GM23338 (cell line): ENCODE results near the gene ADAMTS19. TPM values are rescaled to one million over a fixed set of nuclear protein-coding genes. Genes with fewer than 3 reads are reported as not detected.

ENCODE experiments used
- ATAC-seq: fragments of 200-7000 bp; cut with Tn5 transposase; 3 replicates; pipeline ENCODE4 v1.9.1; 2020
- DNase-seq: peaks from one replicate; pipeline ENCODE4 v3.0.0-alpha.2; 2015; ENCODE audit warnings: low spot score
- H2AFZ ChIP-seq: fragments of 200-600 bp; sonication (generic); 2 replicates; pipeline ENCODE4 v1.8.0; 2016; ENCODE audit warnings: antibody characterized with exemption, mild to moderate bottlenecking, moderate library complexity
- H3F3A ChIP-seq: fragments of 200-600 bp; sonication (generic); replicated peaks from 2 replicates; pipeline ENCODE4 v1.8.0; 2017; ENCODE audit warnings: antibody characterized with exemption, mixed run types, low read depth
- H3K27ac ChIP-seq: fragments of 200-600 bp; sonication (generic); 2 replicates; pipeline ENCODE4 v1.6.1; 2016; ENCODE audit warnings: low read depth
- H3K27me3 ChIP-seq: fragments of 200-600 bp; sonication (generic); 2 replicates; pipeline ENCODE4 v1.8.0; 2016; ENCODE audit warnings: mild to moderate bottlenecking, mixed run types, moderate library complexity; ENCODE audit not compliant: insufficient read depth
- H3K36me3 ChIP-seq: fragments of 200-600 bp; sonication (generic); 2 replicates; pipeline ENCODE4 v1.8.0; 2016; ENCODE audit warnings: mild to moderate bottlenecking; ENCODE audit not compliant: insufficient read depth
- H3K4me1 ChIP-seq: fragments of 200-600 bp; sonication (generic); 2 replicates; pipeline ENCODE4 v1.8.0; 2016; ENCODE audit warnings: mild to moderate bottlenecking, moderate library complexity; ENCODE audit not compliant: insufficient read depth
- H3K4me2 ChIP-seq: fragments of 200-600 bp; sonication (generic); 2 replicates; pipeline ENCODE4 v1.7.1; 2017; ENCODE audit warnings: mixed run types
- H3K4me3 ChIP-seq: fragments of 200-600 bp; sonication (generic); 2 replicates; pipeline ENCODE4 v1.6.1; 2016; ENCODE audit warnings: mixed run types
- H3K79me2 ChIP-seq: fragments of 200-600 bp; sonication (generic); replicated peaks from 2 replicates; pipeline ENCODE4 v1.8.0; 2017; ENCODE audit warnings: mild to moderate bottlenecking; ENCODE audit not compliant: insufficient read depth
- H3K9me2 ChIP-seq: fragments of 200-600 bp; sonication (generic); 2 replicates; pipeline ENCODE4 v1.8.0; 2017; ENCODE audit not compliant: insufficient read depth
- H4K20me1 ChIP-seq: fragments of 200-600 bp; sonication (generic); replicated peaks from 2 replicates; pipeline ENCODE4 v1.8.0; 2017; ENCODE audit warnings: mild to moderate bottlenecking; ENCODE audit not compliant: insufficient read depth
- H3K27ac Mint-ChIP-seq: 2 replicates; pipeline ENCODE4 v1.8.0; 2020; ENCODE audit warnings: inconsistent platforms, mild to moderate bottlenecking, moderate library complexity, mixed read lengths
- H3K27me3 Mint-ChIP-seq: 3 replicates; pipeline ENCODE4 v1.8.0; 2022; ENCODE audit warnings: low read depth, mild to moderate bottlenecking, moderate library complexity, mixed read lengths, inconsistent platforms; ENCODE audit not compliant: insufficient read depth, poor library complexity
- H3K36me3 Mint-ChIP-seq: 3 replicates; pipeline ENCODE4 v1.8.0; 2021; ENCODE audit warnings: low read depth, mild to moderate bottlenecking, inconsistent platforms, moderate library complexity, mixed read lengths
- H3K4me1 Mint-ChIP-seq: 3 replicates; pipeline ENCODE4 v1.8.0; 2020; ENCODE audit warnings: mild to moderate bottlenecking, inconsistent platforms, mixed read lengths
- H3K4me3 Mint-ChIP-seq: 3 replicates; pipeline ENCODE4 v1.8.0; 2021; ENCODE audit warnings: moderate library complexity, mild to moderate bottlenecking, inconsistent platforms, mixed read lengths
- H3K9me3 Mint-ChIP-seq: 3 replicates; pipeline ENCODE4 v1.8.0; 2020; ENCODE audit warnings: moderate library complexity, mild to moderate bottlenecking, inconsistent platforms, mixed read lengths
- CREB1 ChIP-seq: fragments of 250-450 bp; sonication (Bioruptor Pico); IDR thresholded peaks from 2 replicates; pipeline ENCODE4 v1.5.0; 2020; ENCODE audit warnings: low read depth, mild to moderate bottlenecking, moderate library complexity
- CTCF ChIP-seq, 2 experiments: fragments of 200-600 bp in 1 of 2; sonication (generic) in 1 of 2; conservative IDR thresholded peaks; 2 replicates each; pipeline versions ENCODE4 v1.5.1 to v1.6.1; 2016 to 2017; ENCODE audit warnings: antibody characterized with exemption in 2 of 2, low read depth in 2 of 2, mild to moderate bottlenecking in 2 of 2, moderate library complexity in 1 of 2
- EZH2 ChIP-seq: fragments of 200-600 bp; sonication (generic); IDR thresholded peaks from one replicate; pipeline ENCODE4 v1.8.0; 2017; ENCODE audit warnings: antibody characterized with exemption, mild to moderate bottlenecking, low read depth; ENCODE audit not compliant: unreplicated experiment
- EZH2phosphoT487 ChIP-seq: fragments of 200-600 bp; sonication (generic); IDR thresholded peaks from one replicate; pipeline ENCODE4 v1.8.1; 2018; ENCODE audit warnings: antibody characterized with exemption; ENCODE audit not compliant: unreplicated experiment
- JUNB ChIP-seq: IDR thresholded peaks from one replicate; pipeline ENCODE4 v1.6.1; 2016; ENCODE audit warnings: antibody characterized with exemption; ENCODE audit not compliant: unreplicated experiment
- NANOG ChIP-seq: IDR thresholded peaks from 2 replicates; pipeline ENCODE4 v1.6.1; 2016; ENCODE audit warnings: antibody characterized with exemption, borderline replicate concordance
- POLR2AphosphoS5 ChIP-seq: IDR thresholded peaks from 2 replicates; pipeline ENCODE4 v1.6.1; 2016; ENCODE audit warnings: antibody characterized with exemption, low read depth
- STAT1 ChIP-seq: IDR thresholded peaks from one replicate; pipeline ENCODE4 v1.6.1; 2016; ENCODE audit warnings: antibody characterized with exemption; ENCODE audit not compliant: unreplicated experiment
- ZNF114 ChIP-seq: fragments of 250-450 bp; sonication (Bioruptor Pico); IDR thresholded peaks from 2 replicates; pipeline ENCODE4 v1.5.0; 2020; ENCODE audit warnings: mild to moderate bottlenecking, moderate library complexity
- ZNF331 ChIP-seq: fragments of 250-450 bp; sonication (Bioruptor Pico); IDR thresholded peaks from 2 replicates; pipeline ENCODE4 v1.5.0; 2020; ENCODE audit warnings: low read depth, mild to moderate bottlenecking, moderate library complexity
- polyA plus RNA-seq: library from polyadenylated mRNA; unstranded; fragments of >200 nt; fragmentation: Nextera tagmentation; extraction: Ambion mirVana; gene quantifications from 2 replicates; pipeline ENCODE4 v1.2.1, GENCODE V29; 2016
- total RNA-seq: library from RNA; depleted of rRNA; stranded (reverse); fragments of >200 nt; shearing (Covaris generic); gene quantifications from 2 replicates; pipeline ENCODE4 v1.2.3, GENCODE V29; 2014
- TF ChIP-seq, protein P1 (sequence below): IDR thresholded peaks from 2 replicates; pipeline ENCODE4 v1.6.1; 2016; ENCODE audit warnings: antibody characterized with exemption
- TF ChIP-seq, protein P2 (sequence below): fragments of 250-450 bp; sonication (Bioruptor Pico); IDR thresholded peaks from 2 replicates; pipeline ENCODE4 v1.5.0; 2020; ENCODE audit warnings: mild to moderate bottlenecking, moderate library complexity
- TF ChIP-seq, protein P3 (sequence below): IDR thresholded peaks from one replicate; pipeline ENCODE4 v1.6.1; 2018; ENCODE audit warnings: antibody characterized with exemption; ENCODE audit not compliant: unreplicated experiment

ADAMTS19 gene
- total and polyA plus RNA-seq, 2 experiments from 2014 or later, result 6.0 to 27.4 TPM

DNA sequence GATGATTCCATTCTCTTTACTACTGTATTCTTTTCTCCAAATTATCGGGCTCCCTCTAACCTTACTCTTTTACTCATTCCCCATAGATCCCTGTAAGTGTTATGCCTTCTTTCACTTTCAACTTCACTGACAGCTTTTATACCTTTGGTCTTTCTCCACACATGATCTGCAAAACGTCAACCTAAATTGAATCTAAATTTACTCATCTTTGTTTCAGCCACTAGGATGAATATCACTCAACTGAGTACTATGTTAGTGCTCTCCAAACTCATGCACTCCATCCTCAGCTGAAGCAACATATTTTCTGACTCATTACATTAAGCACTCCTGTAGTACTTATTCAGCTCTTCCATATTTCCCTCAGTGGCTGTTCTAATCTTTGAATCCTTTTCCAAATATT is 133.4 kb downstream of the ADAMTS19 start:
- Mint-ChIP-seq H3K36me3 (no peaks in the 10 kb centered on the region; the same call in 2 of the 3 replicates), H3K9me3 (no peaks in the 10 kb centered on the region), H3K27me3 (no peaks in the 10 kb centered on the region), H3K27ac (no peak overlapping the region), H3K4me3 (no peak overlapping the region), H3K4me1 (no peaks in the 10 kb centered on the region)
- DNase-seq, result no peak
- TF ChIP-seq CTCF (conservative IDR thresholded peaks at IDR 0.05; ENCODE audit: low read depth in 2 of 2), result no peak
- TF ChIP-seq ZNF114 (CRISPR knock-in tag), result no peak
- TF ChIP-seq, protein P1, sequence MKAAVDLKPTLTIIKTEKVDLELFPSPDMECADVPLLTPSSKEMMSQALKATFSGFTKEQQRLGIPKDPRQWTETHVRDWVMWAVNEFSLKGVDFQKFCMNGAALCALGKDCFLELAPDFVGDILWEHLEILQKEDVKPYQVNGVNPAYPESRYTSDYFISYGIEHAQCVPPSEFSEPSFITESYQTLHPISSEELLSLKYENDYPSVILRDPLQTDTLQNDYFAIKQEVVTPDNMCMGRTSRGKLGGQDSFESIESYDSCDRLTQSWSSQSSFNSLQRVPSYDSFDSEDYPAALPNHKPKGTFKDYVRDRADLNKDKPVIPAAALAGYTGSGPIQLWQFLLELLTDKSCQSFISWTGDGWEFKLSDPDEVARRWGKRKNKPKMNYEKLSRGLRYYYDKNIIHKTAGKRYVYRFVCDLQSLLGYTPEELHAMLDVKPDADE, result no peak
- no peak for TF ChIP-seq CREB1 (CRISPR knock-in tag)
- no peak for TF ChIP-seq ZNF331 (CRISPR knock-in tag)
- TF ChIP-seq, protein P2, sequence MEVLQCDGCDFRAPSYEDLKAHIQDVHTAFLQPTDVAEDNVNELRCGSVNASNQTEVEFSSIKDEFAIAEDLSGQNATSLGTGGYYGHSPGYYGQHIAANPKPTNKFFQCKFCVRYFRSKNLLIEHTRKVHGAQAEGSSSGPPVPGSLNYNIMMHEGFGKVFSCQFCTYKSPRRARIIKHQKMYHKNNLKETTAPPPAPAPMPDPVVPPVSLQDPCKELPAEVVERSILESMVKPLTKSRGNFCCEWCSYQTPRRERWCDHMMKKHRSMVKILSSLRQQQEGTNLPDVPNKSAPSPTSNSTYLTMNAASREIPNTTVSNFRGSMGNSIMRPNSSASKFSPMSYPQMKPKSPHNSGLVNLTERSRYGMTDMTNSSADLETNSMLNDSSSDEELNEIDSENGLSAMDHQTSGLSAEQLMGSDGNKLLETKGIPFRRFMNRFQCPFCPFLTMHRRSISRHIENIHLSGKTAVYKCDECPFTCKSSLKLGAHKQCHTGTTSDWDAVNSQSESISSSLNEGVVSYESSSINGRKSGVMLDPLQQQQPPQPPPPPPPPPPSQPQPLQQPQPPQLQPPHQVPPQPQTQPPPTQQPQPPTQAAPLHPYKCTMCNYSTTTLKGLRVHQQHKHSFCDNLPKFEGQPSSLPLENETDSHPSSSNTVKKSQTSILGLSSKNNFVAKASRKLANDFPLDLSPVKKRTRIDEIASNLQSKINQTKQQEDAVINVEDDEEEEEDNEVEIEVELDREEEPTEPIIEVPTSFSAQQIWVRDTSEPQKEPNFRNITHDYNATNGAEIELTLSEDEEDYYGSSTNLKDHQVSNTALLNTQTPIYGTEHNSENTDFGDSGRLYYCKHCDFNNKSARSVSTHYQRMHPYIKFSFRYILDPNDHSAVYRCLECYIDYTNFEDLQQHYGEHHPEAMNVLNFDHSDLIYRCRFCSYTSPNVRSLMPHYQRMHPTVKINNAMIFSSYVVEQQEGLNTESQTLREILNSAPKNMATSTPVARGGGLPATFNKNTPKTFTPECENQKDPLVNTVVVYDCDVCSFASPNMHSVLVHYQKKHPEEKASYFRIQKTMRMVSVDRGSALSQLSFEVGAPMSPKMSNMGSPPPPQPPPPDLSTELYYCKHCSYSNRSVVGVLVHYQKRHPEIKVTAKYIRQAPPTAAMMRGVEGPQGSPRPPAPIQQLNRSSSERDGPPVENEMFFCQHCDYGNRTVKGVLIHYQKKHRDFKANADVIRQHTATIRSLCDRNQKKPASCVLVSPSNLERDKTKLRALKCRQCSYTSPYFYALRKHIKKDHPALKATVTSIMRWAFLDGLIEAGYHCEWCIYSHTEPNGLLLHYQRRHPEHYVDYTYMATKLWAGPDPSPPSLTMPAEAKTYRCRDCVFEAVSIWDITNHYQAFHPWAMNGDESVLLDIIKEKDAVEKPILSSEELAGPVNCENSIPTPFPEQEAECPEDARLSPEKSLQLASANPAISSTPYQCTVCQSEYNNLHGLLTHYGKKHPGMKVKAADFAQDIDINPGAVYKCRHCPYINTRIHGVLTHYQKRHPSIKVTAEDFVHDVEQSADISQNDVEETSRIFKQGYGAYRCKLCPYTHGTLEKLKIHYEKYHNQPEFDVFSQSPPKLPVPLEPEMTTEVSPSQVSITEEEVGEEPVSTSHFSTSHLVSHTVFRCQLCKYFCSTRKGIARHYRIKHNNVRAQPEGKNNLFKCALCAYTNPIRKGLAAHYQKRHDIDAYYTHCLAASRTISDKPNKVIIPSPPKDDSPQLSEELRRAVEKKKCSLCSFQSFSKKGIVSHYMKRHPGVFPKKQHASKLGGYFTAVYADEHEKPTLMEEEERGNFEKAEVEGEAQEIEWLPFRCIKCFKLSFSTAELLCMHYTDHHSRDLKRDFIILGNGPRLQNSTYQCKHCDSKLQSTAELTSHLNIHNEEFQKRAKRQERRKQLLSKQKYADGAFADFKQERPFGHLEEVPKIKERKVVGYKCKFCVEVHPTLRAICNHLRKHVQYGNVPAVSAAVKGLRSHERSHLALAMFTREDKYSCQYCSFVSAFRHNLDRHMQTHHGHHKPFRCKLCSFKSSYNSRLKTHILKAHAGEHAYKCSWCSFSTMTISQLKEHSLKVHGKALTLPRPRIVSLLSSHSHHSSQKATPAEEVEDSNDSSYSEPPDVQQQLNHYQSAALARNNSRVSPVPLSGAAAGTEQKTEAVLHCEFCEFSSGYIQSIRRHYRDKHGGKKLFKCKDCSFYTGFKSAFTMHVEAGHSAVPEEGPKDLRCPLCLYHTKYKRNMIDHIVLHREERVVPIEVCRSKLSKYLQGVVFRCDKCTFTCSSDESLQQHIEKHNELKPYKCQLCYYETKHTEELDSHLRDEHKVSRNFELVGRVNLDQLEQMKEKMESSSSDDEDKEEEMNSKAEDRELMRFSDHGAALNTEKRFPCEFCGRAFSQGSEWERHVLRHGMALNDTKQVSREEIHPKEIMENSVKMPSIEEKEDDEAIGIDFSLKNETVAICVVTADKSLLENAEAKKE (CRISPR knock-in tag), result no peak
- no peak for TF ChIP-seq POLR2AphosphoS5
- no peak for TF ChIP-seq EZH2
- TF ChIP-seq STAT1, result no peak
- TF ChIP-seq NANOG, result no peak
- no peak for TF ChIP-seq JUNB
- TF ChIP-seq, protein P3, sequence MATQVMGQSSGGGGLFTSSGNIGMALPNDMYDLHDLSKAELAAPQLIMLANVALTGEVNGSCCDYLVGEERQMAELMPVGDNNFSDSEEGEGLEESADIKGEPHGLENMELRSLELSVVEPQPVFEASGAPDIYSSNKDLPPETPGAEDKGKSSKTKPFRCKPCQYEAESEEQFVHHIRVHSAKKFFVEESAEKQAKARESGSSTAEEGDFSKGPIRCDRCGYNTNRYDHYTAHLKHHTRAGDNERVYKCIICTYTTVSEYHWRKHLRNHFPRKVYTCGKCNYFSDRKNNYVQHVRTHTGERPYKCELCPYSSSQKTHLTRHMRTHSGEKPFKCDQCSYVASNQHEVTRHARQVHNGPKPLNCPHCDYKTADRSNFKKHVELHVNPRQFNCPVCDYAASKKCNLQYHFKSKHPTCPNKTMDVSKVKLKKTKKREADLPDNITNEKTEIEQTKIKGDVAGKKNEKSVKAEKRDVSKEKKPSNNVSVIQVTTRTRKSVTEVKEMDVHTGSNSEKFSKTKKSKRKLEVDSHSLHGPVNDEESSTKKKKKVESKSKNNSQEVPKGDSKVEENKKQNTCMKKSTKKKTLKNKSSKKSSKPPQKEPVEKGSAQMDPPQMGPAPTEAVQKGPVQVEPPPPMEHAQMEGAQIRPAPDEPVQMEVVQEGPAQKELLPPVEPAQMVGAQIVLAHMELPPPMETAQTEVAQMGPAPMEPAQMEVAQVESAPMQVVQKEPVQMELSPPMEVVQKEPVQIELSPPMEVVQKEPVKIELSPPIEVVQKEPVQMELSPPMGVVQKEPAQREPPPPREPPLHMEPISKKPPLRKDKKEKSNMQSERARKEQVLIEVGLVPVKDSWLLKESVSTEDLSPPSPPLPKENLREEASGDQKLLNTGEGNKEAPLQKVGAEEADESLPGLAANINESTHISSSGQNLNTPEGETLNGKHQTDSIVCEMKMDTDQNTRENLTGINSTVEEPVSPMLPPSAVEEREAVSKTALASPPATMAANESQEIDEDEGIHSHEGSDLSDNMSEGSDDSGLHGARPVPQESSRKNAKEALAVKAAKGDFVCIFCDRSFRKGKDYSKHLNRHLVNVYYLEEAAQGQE, result no peak
- no peak for TF ChIP-seq EZH2phosphoT487
- Histone ChIP-seq H3K9me2 (no peaks in the 10 kb centered on the region), H3K36me3 (no peaks in the 10 kb centered on the region), H3F3A (no peaks in the 10 kb centered on the region), H2AFZ (no peak overlapping the region), H4K20me1 (no peaks in the 10 kb centered on the region; the same call in 1 of the 2 replicates), H3K4me1 (no peaks in the 10 kb centered on the region), H3K79me2 (no peaks in the 10 kb centered on the region), H3K27me3 (no peaks in the 10 kb centered on the region), H3K27ac (no peak overlapping the region), H3K4me3 (no peak overlapping the region), H3K4me2 (no peak overlapping the region)
- ATAC-seq, result no peak
